ENCODE measurements around the gene LONP2.

DNA sequence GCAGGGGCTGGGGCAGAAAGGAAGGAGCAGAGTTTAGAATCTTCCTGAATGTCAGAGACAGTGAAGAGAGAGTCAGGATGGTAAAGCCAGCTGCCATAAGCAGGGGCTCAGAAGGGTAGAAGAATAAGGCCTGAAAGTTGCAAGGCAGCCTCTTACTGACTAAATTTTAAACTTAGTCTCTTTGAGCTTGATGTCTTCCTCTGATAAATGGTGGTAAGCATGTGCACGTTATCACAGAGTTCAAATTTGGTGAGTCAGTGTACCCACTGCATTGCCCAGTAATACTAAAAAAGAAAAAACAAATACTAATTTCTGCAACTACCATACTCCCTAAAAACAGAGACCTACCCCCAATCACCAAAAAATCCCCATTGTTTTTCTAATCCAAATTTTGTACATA is 96.0 kb downstream of the LONP2 start:
- TF ChIP-seq, protein P1, sequence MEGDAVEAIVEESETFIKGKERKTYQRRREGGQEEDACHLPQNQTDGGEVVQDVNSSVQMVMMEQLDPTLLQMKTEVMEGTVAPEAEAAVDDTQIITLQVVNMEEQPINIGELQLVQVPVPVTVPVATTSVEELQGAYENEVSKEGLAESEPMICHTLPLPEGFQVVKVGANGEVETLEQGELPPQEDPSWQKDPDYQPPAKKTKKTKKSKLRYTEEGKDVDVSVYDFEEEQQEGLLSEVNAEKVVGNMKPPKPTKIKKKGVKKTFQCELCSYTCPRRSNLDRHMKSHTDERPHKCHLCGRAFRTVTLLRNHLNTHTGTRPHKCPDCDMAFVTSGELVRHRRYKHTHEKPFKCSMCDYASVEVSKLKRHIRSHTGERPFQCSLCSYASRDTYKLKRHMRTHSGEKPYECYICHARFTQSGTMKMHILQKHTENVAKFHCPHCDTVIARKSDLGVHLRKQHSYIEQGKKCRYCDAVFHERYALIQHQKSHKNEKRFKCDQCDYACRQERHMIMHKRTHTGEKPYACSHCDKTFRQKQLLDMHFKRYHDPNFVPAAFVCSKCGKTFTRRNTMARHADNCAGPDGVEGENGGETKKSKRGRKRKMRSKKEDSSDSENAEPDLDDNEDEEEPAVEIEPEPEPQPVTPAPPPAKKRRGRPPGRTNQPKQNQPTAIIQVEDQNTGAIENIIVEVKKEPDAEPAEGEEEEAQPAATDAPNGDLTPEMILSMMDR (IDR thresholded peaks at IDR 0.05; ENCODE audit: insufficient read depth, low read length, poor library complexity, severe bottlenecking): no peak
- no peak for TF ChIP-seq EZH2phosphoT487 (conservative IDR thresholded peaks at IDR 0.05; ENCODE audit: low read length)

All from SU-DHL-6 (cell line).